ENCODE data around the gene SYNE1.
A peak's percentile ranks its signal among the peaks of the same experiment; 100 is the strongest.

The SYNE1 gene

DNA sequence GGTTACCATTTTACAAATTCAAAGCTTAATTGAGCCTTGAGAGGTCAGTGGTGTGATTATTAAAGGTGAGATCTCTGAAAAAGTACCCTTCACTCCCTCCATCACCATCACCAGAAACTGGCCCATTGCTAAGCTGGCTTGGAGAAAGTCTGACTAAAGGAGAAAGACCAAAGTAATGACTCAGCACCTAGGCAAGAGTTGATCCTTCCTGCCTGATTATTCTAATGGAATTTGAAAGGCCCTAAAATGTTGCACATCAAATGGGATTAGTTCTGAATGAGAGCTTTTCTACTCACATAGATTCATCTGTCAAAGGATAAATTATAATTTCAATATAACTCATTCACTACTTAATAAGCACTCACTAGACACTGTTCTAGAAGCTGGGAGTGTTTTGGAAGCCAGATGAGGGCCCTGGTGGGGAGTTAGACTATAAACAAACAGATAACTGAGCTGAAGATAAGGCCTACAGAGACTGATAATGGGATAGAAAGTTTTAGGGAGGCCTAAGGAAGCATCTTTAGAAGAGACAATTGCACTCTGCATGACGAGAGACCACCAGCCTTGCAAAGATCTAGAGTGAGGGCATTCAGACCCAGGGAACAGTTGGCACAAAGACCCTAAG is 366.7 kb downstream of the SYNE1 start:
- in situ Hi-C loops (cut with HindIII; ENCODE audit: low sequenced_read_pairs) = no loop called here
- TF ChIP-seq CTCF (IDR thresholded peaks at IDR 0.05; ENCODE audit: low read depth, low read length, missing control alignments) = no peak
- H3K4me3 ChIP-seq (ENCODE audit: low read depth, low read length) = no peak overlapping the region
- DNase-seq (ENCODE audit: low read depth) = no peak

GRCh38 chr6:152268846-152269442 is 368.2 kb downstream of the SYNE1 start:
- DNase-seq (ENCODE audit: low read depth) = no peak
- no peak for TF ChIP-seq CTCF (IDR thresholded peaks at IDR 0.05; ENCODE audit: low read depth, low read length, missing control alignments)
- in situ Hi-C loops (cut with HindIII; ENCODE audit: low sequenced_read_pairs) = no loop called here
- H3K4me3 ChIP-seq (ENCODE audit: low read depth, low read length) = no peak overlapping the region

DNA sequence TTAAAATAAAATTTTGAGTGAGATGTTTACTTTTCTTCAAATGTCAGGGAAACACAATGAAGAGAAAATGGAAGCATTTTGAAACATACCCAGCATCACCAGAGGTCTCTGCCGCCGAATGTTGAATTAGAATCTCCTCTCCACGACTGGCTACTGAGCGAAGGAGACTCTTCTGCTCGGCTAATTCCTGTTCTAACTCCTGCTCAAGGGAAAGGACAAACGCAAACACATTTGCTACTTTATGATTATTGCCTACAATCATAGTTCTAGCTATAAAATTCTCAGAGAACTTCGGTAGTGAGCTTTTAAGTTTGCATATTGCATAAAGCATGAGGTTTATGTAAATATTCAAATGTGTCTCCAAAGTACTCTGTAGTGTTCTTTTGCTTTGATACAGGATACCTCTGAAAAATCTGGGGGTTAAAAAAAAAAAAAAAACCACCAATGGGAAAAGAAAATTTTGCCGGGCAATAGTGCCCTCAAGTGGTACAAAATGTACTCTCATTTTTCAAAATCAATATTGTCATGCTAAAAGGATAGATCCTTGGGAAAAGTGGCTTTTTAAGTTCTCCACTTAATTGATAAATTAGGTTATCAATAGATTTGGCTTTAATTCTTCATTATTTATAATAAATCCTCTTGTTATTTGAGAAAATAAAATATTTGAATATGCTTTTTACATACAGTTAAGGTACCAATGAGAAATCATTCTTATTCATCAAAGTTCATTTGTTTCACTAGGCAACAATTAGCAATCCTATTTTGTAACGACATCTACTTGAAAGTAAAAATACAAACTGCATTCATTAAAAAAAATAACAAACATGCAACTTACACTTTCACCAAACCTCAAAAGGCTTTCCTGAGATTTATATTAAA is 369.0 kb downstream of the SYNE1 start:
- no peak for DNase-seq (ENCODE audit: low read depth)
- in situ Hi-C loops (cut with HindIII; ENCODE audit: low sequenced_read_pairs) = no loop called here
- peak; percentile 40 for TF ChIP-seq CTCF (IDR thresholded peaks at IDR 0.05; ENCODE audit: low read depth, low read length, missing control alignments)
- H3K4me3 ChIP-seq (ENCODE audit: low read depth, low read length) = no peak overlapping the region

GRCh38 chr6:152265651-152266050 is 371.5 kb downstream of the SYNE1 start:
- in situ Hi-C loops (cut with HindIII; ENCODE audit: low sequenced_read_pairs) = no loop called here
- DNase-seq (ENCODE audit: low read depth) = no peak
- no peak for TF ChIP-seq CTCF (IDR thresholded peaks at IDR 0.05; ENCODE audit: low read depth, low read length, missing control alignments)
- H3K4me3 ChIP-seq (ENCODE audit: low read depth, low read length) = no peak overlapping the region

DNA sequence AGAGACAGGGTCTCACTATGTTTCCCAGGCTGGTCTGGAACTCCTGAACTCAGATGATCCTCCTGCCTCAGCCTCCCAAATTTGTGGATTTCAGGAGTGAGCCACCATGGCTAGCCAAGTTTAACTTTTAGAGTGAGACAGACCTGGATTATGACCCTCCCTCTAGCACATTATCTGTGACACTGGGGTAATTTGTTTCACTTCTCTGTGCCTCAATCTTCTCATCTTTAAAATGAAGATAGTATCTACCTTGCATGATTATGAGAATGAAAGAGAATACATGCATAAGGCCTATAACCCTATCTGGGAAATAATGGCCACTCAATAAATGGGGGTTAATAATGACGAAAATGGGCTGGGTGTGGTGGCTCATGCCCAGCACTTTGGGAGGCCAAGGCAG is 373.6 kb downstream of the SYNE1 start:
- no peak for TF ChIP-seq CTCF (IDR thresholded peaks at IDR 0.05; ENCODE audit: low read depth, low read length, missing control alignments)
- no peak overlapping the region for H3K4me3 ChIP-seq (ENCODE audit: low read depth, low read length)
- DNase-seq (ENCODE audit: low read depth) = no peak
- in situ Hi-C loops (cut with HindIII; ENCODE audit: low sequenced_read_pairs) = no loop called here

DNA sequence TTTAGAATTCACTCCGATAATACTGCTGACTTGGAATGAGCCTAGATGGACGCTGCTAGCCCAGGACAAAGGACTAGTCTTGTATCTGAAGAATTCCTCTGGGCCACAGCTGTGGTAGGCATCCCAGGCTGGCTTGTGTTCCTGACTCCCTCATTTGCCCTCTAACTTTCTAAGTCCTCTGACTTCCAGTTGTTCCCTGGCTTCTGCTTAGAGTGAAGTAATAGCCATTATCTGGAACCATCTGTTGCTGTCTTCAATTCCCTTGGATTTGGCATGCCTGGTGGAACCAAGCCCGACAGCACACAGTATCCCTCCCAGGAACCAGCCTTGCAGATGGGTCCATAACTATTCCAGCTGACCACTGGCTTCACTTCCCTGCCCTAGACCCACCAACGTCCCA is 376.0 kb downstream of the SYNE1 start:
- no peak for TF ChIP-seq CTCF (IDR thresholded peaks at IDR 0.05; ENCODE audit: low read depth, low read length, missing control alignments)
- DNase-seq (ENCODE audit: low read depth) = no peak
- H3K4me3 ChIP-seq (ENCODE audit: low read depth, low read length) = no peak overlapping the region
- in situ Hi-C loops (cut with HindIII; ENCODE audit: low sequenced_read_pairs) = no loop called here
